Left ventricle myocardium inferior (tissue), 1 donor: Measurements from ENCODE around the gene CFTR. TPM values are rescaled to one million over a fixed set of nuclear protein-coding genes. Genes with fewer than 3 reads are reported as not detected.

ENCODE experiments used
- DNase-seq: peaks from one replicate; pipeline ENCODE4 v3.0.0-alpha.2; 2020
- H3K27ac ChIP-seq: fragments of 200-600 bp; replicated peaks from 2 replicates; pipeline ENCODE4 v1.8.0; 2021
- H3K27me3 ChIP-seq: fragments of 200-600 bp; 2 replicates; pipeline ENCODE4 v1.8.0; 2021; ENCODE audit warnings: low read depth
- H3K36me3 ChIP-seq: fragments of 200-600 bp; 2 replicates; pipeline ENCODE4 v1.8.0; 2021
- H3K4me1 ChIP-seq: fragments of 200-600 bp; 2 replicates; pipeline ENCODE4 v1.8.0; 2021
- H3K4me3 ChIP-seq: fragments of 200-600 bp; 2 replicates; pipeline ENCODE4 v1.8.0; 2021; ENCODE audit warnings: mild to moderate bottlenecking, moderate library complexity
- H3K9me3 ChIP-seq: fragments of 200-600 bp; replicated peaks from 2 replicates; pipeline ENCODE4 v1.8.0; 2021
- intact Hi-C: fragments of 100-400 bp; cut with micrococcal nuclease; formaldehyde crosslinking; loops from one replicate; pipeline ENCODE4 v1.11.0; 2022
- total RNA-seq: library from RNA; stranded (reverse); fragmentation: NEBNext Ultra II Directional; extraction: Animal tissue kit (Norgen Biotek cat#: 25700); gene quantifications from one replicate; pipeline ENCODE4 v1.2.1, GENCODE V29; 2021
- TF ChIP-seq, protein P1 (sequence below): fragments of 200-600 bp; IDR thresholded peaks from 2 replicates; pipeline ENCODE4 v1.8.0; 2021; ENCODE audit warnings: antibody characterized with exemption, mild to moderate bottlenecking, borderline replicate concordance
- donor health status: DM: no; HTN: yes; CAD: no; lungs with severe emphysema.

Gene CFTR
- total RNA-seq, 1 donor from 2014 or later = 0.11 TPM

GRCh38 chr7:117654780-117655179 lies 175.0 kb downstream of the CFTR start:
- Histone ChIP-seq H3K4me1 (no peaks in the 10 kb centered on the region), H3K27ac (no peak overlapping the region), H3K4me3 (no peak overlapping the region), H3K27me3 (no peaks in the 10 kb centered on the region), H3K36me3 (no peaks in the 10 kb centered on the region), H3K9me3 (no peaks in the 10 kb centered on the region)
- intact Hi-C loops = no loop called here
- no peak for DNase-seq
- TF ChIP-seq, protein P1, sequence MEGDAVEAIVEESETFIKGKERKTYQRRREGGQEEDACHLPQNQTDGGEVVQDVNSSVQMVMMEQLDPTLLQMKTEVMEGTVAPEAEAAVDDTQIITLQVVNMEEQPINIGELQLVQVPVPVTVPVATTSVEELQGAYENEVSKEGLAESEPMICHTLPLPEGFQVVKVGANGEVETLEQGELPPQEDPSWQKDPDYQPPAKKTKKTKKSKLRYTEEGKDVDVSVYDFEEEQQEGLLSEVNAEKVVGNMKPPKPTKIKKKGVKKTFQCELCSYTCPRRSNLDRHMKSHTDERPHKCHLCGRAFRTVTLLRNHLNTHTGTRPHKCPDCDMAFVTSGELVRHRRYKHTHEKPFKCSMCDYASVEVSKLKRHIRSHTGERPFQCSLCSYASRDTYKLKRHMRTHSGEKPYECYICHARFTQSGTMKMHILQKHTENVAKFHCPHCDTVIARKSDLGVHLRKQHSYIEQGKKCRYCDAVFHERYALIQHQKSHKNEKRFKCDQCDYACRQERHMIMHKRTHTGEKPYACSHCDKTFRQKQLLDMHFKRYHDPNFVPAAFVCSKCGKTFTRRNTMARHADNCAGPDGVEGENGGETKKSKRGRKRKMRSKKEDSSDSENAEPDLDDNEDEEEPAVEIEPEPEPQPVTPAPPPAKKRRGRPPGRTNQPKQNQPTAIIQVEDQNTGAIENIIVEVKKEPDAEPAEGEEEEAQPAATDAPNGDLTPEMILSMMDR = no peak

GRCh38 chr7:117656806-117657205 lies 177.0 kb downstream of the CFTR start:
- intact Hi-C loops = no loop called here
- Histone ChIP-seq H3K4me3 (no peak overlapping the region), H3K36me3 (no peaks in the 10 kb centered on the region), H3K9me3 (no peaks in the 10 kb centered on the region), H3K27me3 (no peaks in the 10 kb centered on the region), H3K4me1 (no peaks in the 10 kb centered on the region), H3K27ac (no peak overlapping the region)
- no peak for DNase-seq
- TF ChIP-seq, protein P1 = no peak

- no peak overlapping the region for H3K27ac ChIP-seq
- TF ChIP-seq, protein P1 = no peak
- no peaks in the 10 kb centered on the region for H3K36me3 ChIP-seq
- no peaks in the 10 kb centered on the region for H3K9me3 ChIP-seq
- no peak for DNase-seq
- no peak overlapping the region for H3K4me3 ChIP-seq
- no peaks in the 10 kb centered on the region for H3K27me3 ChIP-seq
- H3K4me1 ChIP-seq = no peaks in the 10 kb centered on the region
- intact Hi-C loops = no loop called here
Observed at GRCh38 chr7:117659531-117660011, 179.7 kb downstream of the CFTR start.

DNA sequence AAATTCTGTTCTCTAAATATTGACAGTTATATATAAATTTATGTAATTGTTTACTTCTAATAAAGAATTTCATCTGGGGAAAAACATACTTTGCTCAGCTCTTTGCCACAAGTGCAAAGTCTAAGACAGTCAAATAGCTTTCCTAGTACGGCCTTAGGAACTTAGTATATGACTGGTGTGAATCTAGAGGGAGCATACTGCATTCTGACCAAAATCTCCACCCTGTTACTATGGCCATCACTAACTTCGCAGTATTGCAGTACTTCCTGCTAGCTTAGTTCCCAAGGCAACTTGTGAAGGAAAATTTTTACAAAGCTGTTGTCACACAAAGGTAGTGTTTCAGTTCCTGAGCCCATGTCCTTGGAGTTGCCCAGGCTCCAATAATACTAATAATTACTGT lies 181.5 kb downstream of the CFTR start:
- TF ChIP-seq, protein P1 = no peak
- no peaks in the 10 kb centered on the region for H3K27me3 ChIP-seq
- no peaks in the 10 kb centered on the region for H3K36me3 ChIP-seq
- intact Hi-C loops = no loop called here
- no peaks in the 10 kb centered on the region for H3K4me1 ChIP-seq
- H3K9me3 ChIP-seq = no peaks in the 10 kb centered on the region
- no peak overlapping the region for H3K4me3 ChIP-seq
- no peak for DNase-seq
- H3K27ac ChIP-seq = no peak overlapping the region

- DNase-seq = no peak
- H3K4me3 ChIP-seq = no peak overlapping the region
- intact Hi-C loops = no loop called here
- H3K9me3 ChIP-seq = no peaks in the 10 kb centered on the region
- no peaks in the 10 kb centered on the region for H3K36me3 ChIP-seq
- no peaks in the 10 kb centered on the region for H3K27me3 ChIP-seq
- no peak overlapping the region for H3K27ac ChIP-seq
- H3K4me1 ChIP-seq = no peaks in the 10 kb centered on the region
- TF ChIP-seq, protein P1 = no peak
Observed at GRCh38 chr7:117664047-117664446, 184.2 kb downstream of the CFTR start.
